H1 (cell line): Measurements from ENCODE around the gene MATN1.

Experiments
- EP300 ChIP-seq, 2 experiments: IDR thresholded peaks; 1 replicate in 1 of 2; 2 replicates in 1 of 2; pipeline ENCODE4 v1.6.1; 2011 to 2012; ENCODE audit warnings: low read depth in 2 of 2, low read length in 2 of 2, mild to moderate bottlenecking in 2 of 2, borderline replicate concordance in 1 of 2, inconsistent platforms in 1 of 2, moderate library complexity in 1 of 2
- POLR2A ChIP-seq, 2 experiments: IDR thresholded peaks; 1 replicate in 1 of 2; 2 replicates in 1 of 2; pipeline ENCODE4 v1.6.1; 2011; ENCODE audit warnings: low read depth in 2 of 2, low read length in 2 of 2, mild to moderate bottlenecking in 2 of 2; ENCODE audit errors: control extremely low read depth in 1 of 2
- SAP30 ChIP-seq: fragments of 300-600 bp; sonication (generic); IDR thresholded peaks from 2 replicates; pipeline ENCODE4 v1.7.1; 2012; ENCODE audit warnings: low read length, moderate library complexity, mild to moderate bottlenecking, inconsistent platforms; ENCODE audit not compliant: insufficient read depth, insufficient replicate concordance
- TF ChIP-seq, protein P1 (sequence below): fragments of 300-600 bp; sonication (generic); IDR thresholded peaks from 2 replicates; pipeline ENCODE4 v1.7.1; 2012; ENCODE audit warnings: low read length, moderate library complexity, mild to moderate bottlenecking, inconsistent platforms; ENCODE audit not compliant: insufficient replicate concordance
- TF ChIP-seq, protein P2 (sequence below): IDR thresholded peaks from 2 replicates; pipeline ENCODE4 v1.6.1; 2012; ENCODE audit warnings: inconsistent platforms

DNA sequence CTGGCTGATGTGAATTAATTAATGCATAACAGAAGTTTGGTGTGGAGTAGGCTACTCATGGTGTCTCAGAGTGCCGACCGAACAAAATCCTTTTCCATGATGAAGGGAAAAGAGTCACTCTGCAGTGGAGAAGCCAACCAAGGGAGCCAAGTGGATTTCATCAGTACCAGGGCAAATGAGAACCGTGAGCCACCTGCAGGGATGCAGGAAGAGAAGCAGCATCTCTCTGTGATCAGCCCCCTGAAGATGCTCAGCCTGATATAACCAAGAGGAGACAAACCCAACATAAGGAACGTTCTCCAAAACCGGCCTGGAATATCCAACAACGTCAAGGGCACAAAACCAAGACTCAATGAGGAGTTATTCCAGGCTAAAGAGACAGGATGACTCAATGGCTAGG, 47.6 kb upstream of the MATN1 start:
- TF ChIP-seq POLR2A (IDR thresholded peaks at IDR 0.05; ENCODE audit: control extremely low read depth in 1 of 2, low read depth in 2 of 2, low read length in 2 of 2) (no peak), EP300 (IDR thresholded peaks at IDR 0.05; ENCODE audit: borderline replicate concordance in 1 of 2, low read depth in 2 of 2, low read length in 2 of 2) (no peak), SAP30 (no peak)
- TF ChIP-seq, protein P1, sequence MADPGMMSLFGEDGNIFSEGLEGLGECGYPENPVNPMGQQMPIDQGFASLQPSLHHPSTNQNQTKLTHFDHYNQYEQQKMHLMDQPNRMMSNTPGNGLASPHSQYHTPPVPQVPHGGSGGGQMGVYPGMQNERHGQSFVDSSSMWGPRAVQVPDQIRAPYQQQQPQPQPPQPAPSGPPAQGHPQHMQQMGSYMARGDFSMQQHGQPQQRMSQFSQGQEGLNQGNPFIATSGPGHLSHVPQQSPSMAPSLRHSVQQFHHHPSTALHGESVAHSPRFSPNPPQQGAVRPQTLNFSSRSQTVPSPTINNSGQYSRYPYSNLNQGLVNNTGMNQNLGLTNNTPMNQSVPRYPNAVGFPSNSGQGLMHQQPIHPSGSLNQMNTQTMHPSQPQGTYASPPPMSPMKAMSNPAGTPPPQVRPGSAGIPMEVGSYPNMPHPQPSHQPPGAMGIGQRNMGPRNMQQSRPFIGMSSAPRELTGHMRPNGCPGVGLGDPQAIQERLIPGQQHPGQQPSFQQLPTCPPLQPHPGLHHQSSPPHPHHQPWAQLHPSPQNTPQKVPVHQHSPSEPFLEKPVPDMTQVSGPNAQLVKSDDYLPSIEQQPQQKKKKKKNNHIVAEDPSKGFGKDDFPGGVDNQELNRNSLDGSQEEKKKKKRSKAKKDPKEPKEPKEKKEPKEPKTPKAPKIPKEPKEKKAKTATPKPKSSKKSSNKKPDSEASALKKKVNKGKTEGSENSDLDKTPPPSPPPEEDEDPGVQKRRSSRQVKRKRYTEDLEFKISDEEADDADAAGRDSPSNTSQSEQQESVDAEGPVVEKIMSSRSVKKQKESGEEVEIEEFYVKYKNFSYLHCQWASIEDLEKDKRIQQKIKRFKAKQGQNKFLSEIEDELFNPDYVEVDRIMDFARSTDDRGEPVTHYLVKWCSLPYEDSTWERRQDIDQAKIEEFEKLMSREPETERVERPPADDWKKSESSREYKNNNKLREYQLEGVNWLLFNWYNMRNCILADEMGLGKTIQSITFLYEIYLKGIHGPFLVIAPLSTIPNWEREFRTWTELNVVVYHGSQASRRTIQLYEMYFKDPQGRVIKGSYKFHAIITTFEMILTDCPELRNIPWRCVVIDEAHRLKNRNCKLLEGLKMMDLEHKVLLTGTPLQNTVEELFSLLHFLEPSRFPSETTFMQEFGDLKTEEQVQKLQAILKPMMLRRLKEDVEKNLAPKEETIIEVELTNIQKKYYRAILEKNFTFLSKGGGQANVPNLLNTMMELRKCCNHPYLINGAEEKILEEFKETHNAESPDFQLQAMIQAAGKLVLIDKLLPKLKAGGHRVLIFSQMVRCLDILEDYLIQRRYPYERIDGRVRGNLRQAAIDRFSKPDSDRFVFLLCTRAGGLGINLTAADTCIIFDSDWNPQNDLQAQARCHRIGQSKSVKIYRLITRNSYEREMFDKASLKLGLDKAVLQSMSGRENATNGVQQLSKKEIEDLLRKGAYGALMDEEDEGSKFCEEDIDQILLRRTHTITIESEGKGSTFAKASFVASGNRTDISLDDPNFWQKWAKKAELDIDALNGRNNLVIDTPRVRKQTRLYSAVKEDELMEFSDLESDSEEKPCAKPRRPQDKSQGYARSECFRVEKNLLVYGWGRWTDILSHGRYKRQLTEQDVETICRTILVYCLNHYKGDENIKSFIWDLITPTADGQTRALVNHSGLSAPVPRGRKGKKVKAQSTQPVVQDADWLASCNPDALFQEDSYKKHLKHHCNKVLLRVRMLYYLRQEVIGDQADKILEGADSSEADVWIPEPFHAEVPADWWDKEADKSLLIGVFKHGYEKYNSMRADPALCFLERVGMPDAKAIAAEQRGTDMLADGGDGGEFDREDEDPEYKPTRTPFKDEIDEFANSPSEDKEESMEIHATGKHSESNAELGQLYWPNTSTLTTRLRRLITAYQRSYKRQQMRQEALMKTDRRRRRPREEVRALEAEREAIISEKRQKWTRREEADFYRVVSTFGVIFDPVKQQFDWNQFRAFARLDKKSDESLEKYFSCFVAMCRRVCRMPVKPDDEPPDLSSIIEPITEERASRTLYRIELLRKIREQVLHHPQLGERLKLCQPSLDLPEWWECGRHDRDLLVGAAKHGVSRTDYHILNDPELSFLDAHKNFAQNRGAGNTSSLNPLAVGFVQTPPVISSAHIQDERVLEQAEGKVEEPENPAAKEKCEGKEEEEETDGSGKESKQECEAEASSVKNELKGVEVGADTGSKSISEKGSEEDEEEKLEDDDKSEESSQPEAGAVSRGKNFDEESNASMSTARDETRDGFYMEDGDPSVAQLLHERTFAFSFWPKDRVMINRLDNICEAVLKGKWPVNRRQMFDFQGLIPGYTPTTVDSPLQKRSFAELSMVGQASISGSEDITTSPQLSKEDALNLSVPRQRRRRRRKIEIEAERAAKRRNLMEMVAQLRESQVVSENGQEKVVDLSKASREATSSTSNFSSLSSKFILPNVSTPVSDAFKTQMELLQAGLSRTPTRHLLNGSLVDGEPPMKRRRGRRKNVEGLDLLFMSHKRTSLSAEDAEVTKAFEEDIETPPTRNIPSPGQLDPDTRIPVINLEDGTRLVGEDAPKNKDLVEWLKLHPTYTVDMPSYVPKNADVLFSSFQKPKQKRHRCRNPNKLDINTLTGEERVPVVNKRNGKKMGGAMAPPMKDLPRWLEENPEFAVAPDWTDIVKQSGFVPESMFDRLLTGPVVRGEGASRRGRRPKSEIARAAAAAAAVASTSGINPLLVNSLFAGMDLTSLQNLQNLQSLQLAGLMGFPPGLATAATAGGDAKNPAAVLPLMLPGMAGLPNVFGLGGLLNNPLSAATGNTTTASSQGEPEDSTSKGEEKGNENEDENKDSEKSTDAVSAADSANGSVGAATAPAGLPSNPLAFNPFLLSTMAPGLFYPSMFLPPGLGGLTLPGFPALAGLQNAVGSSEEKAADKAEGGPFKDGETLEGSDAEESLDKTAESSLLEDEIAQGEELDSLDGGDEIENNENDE = no peak
- TF ChIP-seq, protein P2, sequence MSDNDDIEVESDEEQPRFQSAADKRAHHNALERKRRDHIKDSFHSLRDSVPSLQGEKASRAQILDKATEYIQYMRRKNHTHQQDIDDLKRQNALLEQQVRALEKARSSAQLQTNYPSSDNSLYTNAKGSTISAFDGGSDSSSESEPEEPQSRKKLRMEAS = no peak
